ENCODE results near the gene HERPUD1. TPM values are rescaled to one million over a fixed set of nuclear protein-coding genes. Genes with fewer than 3 reads are reported as not detected.

The HERPUD1 gene
- total and polyA plus RNA-seq, 2 of the 13 experiments (the other 11 are each of a cell fraction or from before 2014, with no cell fraction given): 96.2 to 323 TPM

GRCh38 chr16:56932721-56933619 lies 1.0 kb downstream of the HERPUD1 start (continued):
- TF ChIP-seq ZNF318 (CRISPR knock-in tag; IDR thresholded peaks at IDR 0.05) (no peak), ZFP36L2 (CRISPR knock-in tag; IDR thresholded peaks at IDR 0.05) (no peak), ZNF556 (CRISPR knock-in tag; IDR thresholded peaks at IDR 0.05; ENCODE audit: borderline replicate concordance) (0 out of 2 replicates have a peak, but pooled peaks have one; percentile 4), KLF12 (CRISPR knock-in tag; IDR thresholded peaks at IDR 0.05; ENCODE audit: borderline replicate concordance) (no peak), NAIF1 (CRISPR knock-in tag; IDR thresholded peaks at IDR 0.05; ENCODE audit: borderline replicate concordance) (0 out of 2 replicates have a peak, but pooled peaks have one; percentile 14), KDM5A (IDR thresholded peaks at IDR 0.05; ENCODE audit: borderline replicate concordance, low read length) (peak; percentile 66; the same call in 1 of the 2 replicates), ZNF224 (CRISPR knock-in tag; IDR thresholded peaks at IDR 0.05) (no peak), PHF5A (CRISPR knock-in tag; IDR thresholded peaks at IDR 0.05; ENCODE audit: low read depth, unreplicated experiment) (peak; percentile 59), TGIF2 (CRISPR knock-in tag; IDR thresholded peaks at IDR 0.05) (peak; percentile 100), ZNF775 (CRISPR knock-in tag; IDR thresholded peaks at IDR 0.05; ENCODE audit: borderline replicate concordance) (no peak), YY1 (IDR thresholded peaks at IDR 0.05; ENCODE audit: insufficient read depth, insufficient replicate concordance, low read depth, low read length) (peak; percentile 78), RCOR2 (CRISPR knock-in tag; IDR thresholded peaks at IDR 0.05) (0 out of 2 replicates have a peak, but pooled peaks have one; percentile 41), KDM1A (CRISPR knock-in tag; IDR thresholded peaks at IDR 0.05) (0 out of 2 replicates have a peak, but pooled peaks have one; percentile 9), CCDC6 (CRISPR knock-in tag; IDR thresholded peaks at IDR 0.05) (no peak), REST (IDR thresholded peaks at IDR 0.05; ENCODE audit: borderline replicate concordance in 1 of 2, low read depth in 1 of 2, low read length in 2 of 2) (no peak), PLRG1 (conservative IDR thresholded peaks at IDR 0.05) (no peak)
